Measurements from ENCODE around the gene KLHL41.
"Not testable (repeated sequence)": the region's sequence is repeated elsewhere in the genome, so short reads cannot be mapped to it uniquely, and the experiment has no call there.

KLHL41 gene

DNA sequence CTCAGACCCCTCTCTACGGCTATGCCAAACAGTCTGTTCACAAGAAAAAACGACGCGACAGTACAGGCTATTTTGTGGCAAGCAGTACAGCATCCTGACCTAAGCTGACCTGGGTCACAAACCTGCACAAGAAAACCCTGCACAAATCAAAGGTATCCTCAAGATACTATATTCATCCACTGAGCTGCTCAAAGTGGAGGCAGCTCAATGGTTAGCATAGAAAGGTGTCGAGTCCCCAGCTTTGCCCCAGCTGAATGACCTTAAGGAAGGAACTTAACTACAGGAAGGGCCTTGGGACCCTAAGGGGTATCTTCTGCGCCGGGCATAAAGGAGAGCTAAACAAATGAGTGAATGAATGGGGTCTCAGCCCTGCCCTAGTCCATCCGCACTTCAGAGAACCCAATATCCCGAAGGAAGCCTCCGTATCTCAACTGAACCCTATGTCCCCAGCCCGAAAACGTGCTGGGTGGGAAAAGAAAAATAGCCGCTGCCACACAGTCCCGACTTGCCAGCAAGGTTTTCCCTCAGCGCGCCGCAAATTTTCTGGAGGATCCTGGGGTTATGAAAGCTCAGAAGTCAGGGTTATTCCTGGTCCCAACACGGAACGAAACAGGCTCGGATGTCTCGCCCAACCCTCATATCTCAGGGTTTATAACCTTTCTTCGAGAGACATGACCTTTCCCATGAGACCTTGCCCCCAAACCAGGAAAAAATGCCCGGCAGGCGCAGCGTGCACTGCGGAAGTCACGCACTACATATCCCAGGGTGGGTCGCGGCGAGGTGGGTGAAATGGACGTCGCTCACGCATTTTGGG lies 63.9 kb downstream of the KLHL41 start, which contains the start of gene FASTKD1:
FASTKD1 (minus strand) TSS at position 706 of the 814 bp plus-strand sequence. CDS start 1,836 bp downstream, outside the sequence.
- DNase-seq: peak; percentile 76

DNA sequence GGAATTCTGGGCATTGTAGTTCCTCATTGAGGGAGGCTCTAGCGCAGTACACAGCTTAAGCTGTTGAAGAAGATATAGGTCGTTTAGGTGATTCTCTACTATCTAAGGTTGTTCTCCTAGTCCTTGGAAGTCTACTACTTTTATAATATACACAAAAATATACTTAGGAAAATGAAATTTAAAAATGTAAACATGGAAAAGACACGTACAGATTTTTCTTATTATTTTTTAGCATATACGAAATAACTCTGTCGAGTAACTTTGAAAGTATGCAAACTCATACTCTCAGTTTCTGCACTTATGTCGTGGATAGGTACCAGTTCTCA lies 64.4 kb downstream of the KLHL41 start:
- DNase-seq: no peak

DNA sequence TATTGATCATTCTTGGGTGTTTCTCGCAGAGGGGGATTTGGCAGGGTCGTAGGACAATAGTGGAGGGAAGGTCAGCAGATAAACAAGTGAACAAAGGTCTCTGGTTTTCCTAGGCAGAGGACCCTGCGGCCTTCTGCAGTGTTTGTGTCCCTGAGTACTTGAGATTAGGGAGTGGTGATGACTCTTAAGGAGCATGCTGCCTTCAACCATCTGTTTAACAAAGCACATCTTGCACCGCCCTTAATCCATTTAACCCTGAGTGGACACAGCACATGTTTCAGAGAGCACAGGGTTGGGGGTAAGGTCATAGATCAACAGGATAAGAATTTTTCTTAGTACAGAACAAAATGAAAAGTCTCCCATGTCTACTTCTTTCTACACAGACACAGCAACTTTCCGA lies 65.0 kb downstream of the KLHL41 start:
- DNase-seq: not testable (repeated sequence)

DNA sequence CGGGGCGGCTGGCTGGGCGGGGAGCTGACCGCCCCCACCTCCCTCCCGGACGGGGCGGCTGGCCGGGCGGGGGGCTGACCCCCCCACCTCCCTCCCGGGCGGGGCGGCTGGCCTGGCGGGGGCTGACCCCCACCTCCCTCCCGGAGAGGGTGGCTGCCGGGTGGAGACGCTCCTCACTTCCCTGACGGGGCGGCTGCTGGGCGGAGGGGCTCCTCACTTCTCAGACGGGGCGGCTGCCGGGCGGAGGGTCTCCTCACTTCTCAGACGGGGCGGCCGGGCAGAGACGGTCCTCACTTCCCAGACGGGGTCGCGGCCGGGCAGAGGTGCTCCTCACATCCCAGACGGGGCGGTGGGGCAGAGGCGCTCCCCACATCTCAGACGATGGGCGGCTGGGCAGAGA lies 65.8 kb downstream of the KLHL41 start:
- not testable (repeated sequence) for DNase-seq
